ENCODE data around the gene RBM42.
A peak's percentile ranks its signal among the peaks of the same experiment; 100 is the strongest.

RBM42 gene

GRCh38 chr19:35607661-35608060 lies 21.2 kb upstream of the RBM42 start:
- Histone ChIP-seq H3K4me1 (ENCODE audit: control insufficient read depth in 1 of 2, insufficient read depth in 2 of 2, low read length in 2 of 2) (peaks cover 0 to 5% of the 10 kb centered on the region in 2 experiments), H3K4ac (ENCODE audit: low read depth, low read length) (no peak overlapping the region), H3K4me3 (ENCODE audit: low read depth, low read length) (no peak overlapping the region), H3K23ac (ENCODE audit: low read length) (no peak overlapping the region), H2BK5ac (ENCODE audit: low read depth, low read length, poor library complexity) (no peak overlapping the region), H3K14ac (ENCODE audit: low read length) (no peak overlapping the region), H2BK12ac (ENCODE audit: low read length) (no peak overlapping the region), H2AK5ac (ENCODE audit: low read length) (no peak overlapping the region), H3K9me3 (ENCODE audit: insufficient read depth, low read depth, low read length) (peaks cover 12% of the 10 kb centered on the region), H3K27me3 (ENCODE audit: insufficient read depth, low read length) (no peaks in the 10 kb centered on the region), H3K4me2 (ENCODE audit: low read length) (no peak overlapping the region), H3K27ac (ENCODE audit: low read depth, low read length) (no peak overlapping the region), H2BK120ac (ENCODE audit: insufficient read depth, low read length, poor library complexity) (no peak overlapping the region), H2AFZ (ENCODE audit: insufficient read depth, low read length, poor library complexity) (no peak overlapping the region), H4K12ac (ENCODE audit: low read depth, low read length) (no peak overlapping the region), H3K9ac (ENCODE audit: low read length) (no peak overlapping the region), H3K18ac (ENCODE audit: low read length) (no peak overlapping the region), H3K36me3 (ENCODE audit: control insufficient read depth in 1 of 2, insufficient read depth in 2 of 2, low read length in 2 of 2) (no peaks in the 10 kb centered on the region), H4K8ac (ENCODE audit: low read depth, low read length) (no peak overlapping the region), H3K79me1 (ENCODE audit: low read length) (peaks cover under 1% of the 10 kb centered on the region), H3K79me2 (ENCODE audit: control insufficient read depth, insufficient read depth, low read length, poor library complexity) (no peaks in the 10 kb centered on the region), H4K91ac (ENCODE audit: low read depth, low read length) (no peak overlapping the region)
- WGBS (ENCODE audit: extremely low coverage, insufficient coverage, insufficient read length) = no CpG with 5 or more reads among the region's 3 CpGs
- no peak for DNase-seq

- no peak overlapping the region for H4K91ac ChIP-seq (ENCODE audit: low read depth, low read length)
- no peak overlapping the region for H3K23ac ChIP-seq (ENCODE audit: low read length)
- H3K79me2 ChIP-seq (ENCODE audit: control insufficient read depth, insufficient read depth, low read length, poor library complexity) = peaks cover 4% of the 10 kb centered on the region
Observed at GRCh38 chr19:35608251-35608650, 20.6 kb upstream of the RBM42 start.

GRCh38 chr19:35609851-35610353 lies 18.9 kb upstream of the RBM42 start:
- H3K27ac ChIP-seq (ENCODE audit: low read depth, low read length) = no peak overlapping the region
- H2BK5ac ChIP-seq (ENCODE audit: low read depth, low read length, poor library complexity) = no peak overlapping the region
- H3K9ac ChIP-seq (ENCODE audit: low read length) = no peak overlapping the region
- peaks cover 2 to 7% of the 10 kb centered on the region in 2 experiments for H3K4me1 ChIP-seq (ENCODE audit: control insufficient read depth in 1 of 2, insufficient read depth in 2 of 2, low read length in 2 of 2)
- H3K36me3 ChIP-seq (ENCODE audit: control insufficient read depth in 1 of 2, insufficient read depth in 2 of 2, low read length in 2 of 2) = peaks cover 1 to 4% of the 10 kb centered on the region in 2 experiments
- H3K4me3 ChIP-seq (ENCODE audit: low read depth, low read length) = no peak overlapping the region
- H3K4ac ChIP-seq (ENCODE audit: low read depth, low read length) = no peak overlapping the region
- WGBS (ENCODE audit: extremely low coverage, insufficient coverage, insufficient read length) = no CpG with 5 or more reads among the region's 6 CpGs
- H3K4me2 ChIP-seq (ENCODE audit: low read length) = no peak overlapping the region
- no peak overlapping the region for H3K23ac ChIP-seq (ENCODE audit: low read length)
- no peak for DNase-seq
- no peak overlapping the region for H4K91ac ChIP-seq (ENCODE audit: low read depth, low read length)
- H3K79me1 ChIP-seq (ENCODE audit: low read length) = peaks cover 4% of the 10 kb centered on the region
- peaks cover 12% of the 10 kb centered on the region for H3K9me3 ChIP-seq (ENCODE audit: insufficient read depth, low read depth, low read length)
- peaks cover 4% of the 10 kb centered on the region for H3K79me2 ChIP-seq (ENCODE audit: control insufficient read depth, insufficient read depth, low read length, poor library complexity)
- no peak overlapping the region for H3K18ac ChIP-seq (ENCODE audit: low read length)
- no peak overlapping the region for H2BK12ac ChIP-seq (ENCODE audit: low read length)
- no peak overlapping the region for H3K14ac ChIP-seq (ENCODE audit: low read length)
- H3K27me3 ChIP-seq (ENCODE audit: insufficient read depth, low read length) = no peaks in the 10 kb centered on the region
- H2AFZ ChIP-seq (ENCODE audit: insufficient read depth, low read length, poor library complexity) = no peak overlapping the region
- no peak overlapping the region for H4K12ac ChIP-seq (ENCODE audit: low read depth, low read length)
- no peak overlapping the region for H2BK120ac ChIP-seq (ENCODE audit: insufficient read depth, low read length, poor library complexity)
- no peak overlapping the region for H2AK5ac ChIP-seq (ENCODE audit: low read length)
- no peak overlapping the region for H4K8ac ChIP-seq (ENCODE audit: low read depth, low read length)

More at GRCh38 chr19:35608251-35608650, 20.6 kb upstream of the RBM42 start:
- peaks cover 4% of the 10 kb centered on the region for H3K79me1 ChIP-seq (ENCODE audit: low read length)
- H3K4me2 ChIP-seq (ENCODE audit: low read length) = no peak overlapping the region
- H3K4ac ChIP-seq (ENCODE audit: low read depth, low read length) = no peak overlapping the region
- no peak overlapping the region for H4K12ac ChIP-seq (ENCODE audit: low read depth, low read length)
- H3K4me3 ChIP-seq (ENCODE audit: low read depth, low read length) = no peak overlapping the region
- no peak overlapping the region for H3K27ac ChIP-seq (ENCODE audit: low read depth, low read length)
- peaks cover 12% of the 10 kb centered on the region for H3K9me3 ChIP-seq (ENCODE audit: insufficient read depth, low read depth, low read length)
- H3K9ac ChIP-seq (ENCODE audit: low read length) = no peak overlapping the region
- no peak overlapping the region for H4K8ac ChIP-seq (ENCODE audit: low read depth, low read length)
- no peak overlapping the region for H2BK120ac ChIP-seq (ENCODE audit: insufficient read depth, low read length, poor library complexity)
- H3K14ac ChIP-seq (ENCODE audit: low read length) = no peak overlapping the region
- no peak for DNase-seq
- H2BK5ac ChIP-seq (ENCODE audit: low read depth, low read length, poor library complexity) = no peak overlapping the region
- no peak overlapping the region for H2AFZ ChIP-seq (ENCODE audit: insufficient read depth, low read length, poor library complexity)
- no peak overlapping the region for H3K18ac ChIP-seq (ENCODE audit: low read length)
- no peaks in the 10 kb centered on the region for H3K27me3 ChIP-seq (ENCODE audit: insufficient read depth, low read length)
- no peak overlapping the region for H2AK5ac ChIP-seq (ENCODE audit: low read length)
- no peak overlapping the region for H2BK12ac ChIP-seq (ENCODE audit: low read length)
- WGBS (ENCODE audit: extremely low coverage, insufficient coverage, insufficient read length) = no CpG with 5 or more reads among the region's 2 CpGs
- no peaks in the 10 kb centered on the region for H3K36me3 ChIP-seq (ENCODE audit: control insufficient read depth in 1 of 2, insufficient read depth in 2 of 2, low read length in 2 of 2)
- H3K4me1 ChIP-seq (ENCODE audit: control insufficient read depth in 1 of 2, insufficient read depth in 2 of 2, low read length in 2 of 2) = peaks cover 2 to 9% of the 10 kb centered on the region in 2 experiments

- Histone ChIP-seq H3K27me3 (ENCODE audit: insufficient read depth, low read length) (no peaks in the 10 kb centered on the region), H3K9me3 (ENCODE audit: insufficient read depth, low read depth, low read length) (peaks cover 11% of the 10 kb centered on the region), H3K4me1 (ENCODE audit: control insufficient read depth in 1 of 2, insufficient read depth in 2 of 2, low read length in 2 of 2) (peaks cover 2 to 7% of the 10 kb centered on the region in 2 experiments), H3K4me3 (ENCODE audit: low read depth, low read length) (no peak overlapping the region), H2AK5ac (ENCODE audit: low read length) (no peak overlapping the region), H3K27ac (ENCODE audit: low read depth, low read length) (no peak overlapping the region), H3K14ac (ENCODE audit: low read length) (no peak overlapping the region), H3K4me2 (ENCODE audit: low read length) (peak overlapping the region; percentile 49), H4K12ac (ENCODE audit: low read depth, low read length) (peak overlapping the region; percentile 41), H3K23ac (ENCODE audit: low read length) (no peak overlapping the region), H2BK12ac (ENCODE audit: low read length) (no peak overlapping the region), H3K79me1 (ENCODE audit: low read length) (peaks cover 4% of the 10 kb centered on the region), H4K91ac (ENCODE audit: low read depth, low read length) (no peak overlapping the region), H2AFZ (ENCODE audit: insufficient read depth, low read length, poor library complexity) (no peak overlapping the region), H3K36me3 (ENCODE audit: control insufficient read depth in 1 of 2, insufficient read depth in 2 of 2, low read length in 2 of 2) (peaks cover 12 to 18% of the 10 kb centered on the region in 2 experiments), H3K4ac (ENCODE audit: low read depth, low read length) (no peak overlapping the region), H3K79me2 (ENCODE audit: control insufficient read depth, insufficient read depth, low read length, poor library complexity) (peaks cover 4% of the 10 kb centered on the region), H3K9ac (ENCODE audit: low read length) (no peak overlapping the region), H3K18ac (ENCODE audit: low read length) (no peak overlapping the region), H4K8ac (ENCODE audit: low read depth, low read length) (peak overlapping the region; percentile 59), H2BK5ac (ENCODE audit: low read depth, low read length, poor library complexity) (no peak overlapping the region), H2BK120ac (ENCODE audit: insufficient read depth, low read length, poor library complexity) (no peak overlapping the region)
- no peak for DNase-seq
- no CpG with 5 or more reads among the region's 9 CpGs for WGBS (ENCODE audit: extremely low coverage, insufficient coverage, insufficient read length)
Observed at GRCh38 chr19:35612224-35612558, 16.6 kb upstream of the RBM42 start.
